K562 (cell line): ENCODE data around the gene KMT5B.

ENCODE experiments used
- BMI1 ChIP-seq: fragments of 150-350 bp; IDR thresholded peaks from 2 replicates; pipeline ENCODE4 v1.6.1; 2014; ENCODE audit warnings: low read length
- CEBPB ChIP-seq: fragments of 450-650 bp; IDR thresholded peaks from 2 replicates; pipeline ENCODE4 v1.6.1; 2016; ENCODE audit warnings: missing genetic modification characterization, missing compliant biosample characterization
- CHD4 ChIP-seq: fragments of 200-600 bp; sonication (generic); IDR thresholded peaks from 3 replicates; pipeline ENCODE4 v1.6.1; 2012; ENCODE audit warnings: low read depth, mild to moderate bottlenecking, mixed read lengths, low read length, inconsistent platforms; ENCODE audit not compliant: insufficient read depth, insufficient replicate concordance, poor library complexity, severe bottlenecking
- CTCF ChIP-seq, 3 experiments: IDR thresholded peaks in 2 of 3; conservative IDR thresholded peaks in 1 of 3; 2 replicates each; pipeline ENCODE4 v1.5.1; 2011 to 2012; ENCODE audit warnings: low read length in 3 of 3, mild to moderate bottlenecking in 3 of 3, control low read depth in 2 of 3, improper control_type of control experiment in 1 of 3, inconsistent platforms in 1 of 3, low read depth in 1 of 3, mixed read lengths in 1 of 3, moderate library complexity in 1 of 3; ENCODE audit not compliant: insufficient read depth in 2 of 3
- EWSR1 ChIP-seq: fragments of 450-650 bp; IDR thresholded peaks from 2 replicates; pipeline ENCODE4 v1.6.1; 2018; ENCODE audit warnings: borderline replicate concordance, mild to moderate bottlenecking, low read depth, moderate library complexity; ENCODE audit not compliant: partially characterized antibody
- PKNOX1 ChIP-seq: fragments of 450-650 bp; IDR thresholded peaks from 2 replicates; pipeline ENCODE4 v1.6.1; 2016
- SREBF1 ChIP-seq: fragments of 150-350 bp; IDR thresholded peaks from 2 replicates; pipeline ENCODE4 v1.6.1; 2014; ENCODE audit warnings: antibody characterized with exemption, low read depth, low read length, borderline replicate concordance
- THRA ChIP-seq: fragments of 450-650 bp; IDR thresholded peaks from 2 replicates; pipeline ENCODE4 v1.6.1; 2017; ENCODE audit warnings: mild to moderate bottlenecking, moderate library complexity
- USF1 ChIP-seq: sonication (generic); formaldehyde crosslinking; IDR thresholded peaks from 2 replicates; pipeline ENCODE4 v1.9.0; 2022; ENCODE audit warnings: mild to moderate bottlenecking, missing genetic modification reagents
- ZZZ3 ChIP-seq: fragments of 450-650 bp; IDR thresholded peaks from 2 replicates; pipeline ENCODE4 v1.6.1; 2016; ENCODE audit warnings: antibody characterized with exemption, mild to moderate bottlenecking, moderate library complexity

- no peak for TF ChIP-seq CHD4
- no peak for TF ChIP-seq PKNOX1
- no peak for TF ChIP-seq ZZZ3
- TF ChIP-seq SREBF1 = no peak
- TF ChIP-seq BMI1 = no peak
- TF ChIP-seq USF1 (CRISPR knock-in tag) = no peak
- TF ChIP-seq CEBPB (tag) = no peak
- no peak for TF ChIP-seq THRA
- TF ChIP-seq EWSR1 = no peak
- no peak for TF ChIP-seq CTCF (IDR thresholded peaks at IDR 0.05 in 2 of 3, conservative IDR thresholded peaks at IDR 0.05 in 1 of 3; ENCODE audit: insufficient read depth in 2 of 3, low read depth in 1 of 3, low read length in 3 of 3)
These were observed 87.9 kb downstream of the KMT5B start for GRCh38 chr11:68125164-68125563.
